NCI-H187 treated with DMSO at 0.1 percent for 48 hours (cell line): ENCODE data around the gene SLC35A1.
"Not testable (repeated sequence)": the region's sequence is repeated elsewhere in the genome, so short reads cannot be mapped to it uniquely, and the experiment has no call there.

Experiments used
- DNase-seq: peaks from one replicate; lab custom pipeline; 2025; lab: John Stamatoyannopoulos, UW

The SLC35A1 gene, protein sequence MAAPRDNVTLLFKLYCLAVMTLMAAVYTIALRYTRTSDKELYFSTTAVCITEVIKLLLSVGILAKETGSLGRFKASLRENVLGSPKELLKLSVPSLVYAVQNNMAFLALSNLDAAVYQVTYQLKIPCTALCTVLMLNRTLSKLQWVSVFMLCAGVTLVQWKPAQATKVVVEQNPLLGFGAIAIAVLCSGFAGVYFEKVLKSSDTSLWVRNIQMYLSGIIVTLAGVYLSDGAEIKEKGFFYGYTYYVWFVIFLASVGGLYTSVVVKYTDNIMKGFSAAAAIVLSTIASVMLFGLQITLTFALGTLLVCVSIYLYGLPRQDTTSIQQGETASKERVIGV

GRCh38 chr6:87472525-87473418 is at the start of gene SLC35A1:
SLC35A1 (plus strand) TSS chr6:87472974; CDS start chr6:87473004, 30 bp downstream.
- peak; percentile 49 for DNase-seq

DNA sequence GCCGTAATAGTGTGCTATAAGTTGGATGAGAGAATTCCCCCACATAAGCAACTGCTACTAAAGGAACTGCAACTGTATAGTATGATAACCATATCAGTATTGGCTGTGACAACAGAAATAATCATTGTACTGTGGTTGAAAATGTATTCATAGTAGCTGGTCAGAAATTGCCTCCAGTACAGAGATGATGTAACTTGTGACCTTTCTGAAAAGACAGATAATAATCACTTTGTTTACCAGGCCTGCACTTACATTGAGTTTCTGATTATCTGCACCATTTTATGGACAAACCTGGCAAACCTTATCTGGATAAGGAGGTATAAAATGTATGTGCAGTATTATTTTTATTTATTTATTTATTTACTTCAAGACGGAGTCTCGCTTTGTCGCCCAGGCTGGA is 46.0 kb upstream of the SLC35A1 start:
- DNase-seq = no peak

DNA sequence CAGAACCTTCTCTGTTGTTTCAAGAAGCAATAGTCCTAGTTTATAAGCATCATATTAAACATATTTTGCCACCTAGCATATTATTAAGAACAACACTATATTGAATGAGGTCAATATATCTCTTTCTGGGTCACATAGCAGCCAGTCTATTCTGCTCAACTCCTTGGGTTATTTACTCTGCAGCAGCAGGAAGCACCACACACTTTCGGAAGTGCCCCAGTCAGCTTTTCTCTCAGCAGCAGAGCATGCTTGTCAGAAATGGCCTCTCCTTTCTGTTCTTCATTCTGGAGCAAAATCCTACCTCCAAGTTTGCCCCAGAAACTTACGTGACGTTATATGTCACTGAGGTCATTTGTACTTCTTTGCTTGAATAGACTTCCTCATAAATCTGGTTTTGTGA is 42.3 kb upstream of the SLC35A1 start:
- DNase-seq = no peak

DNA sequence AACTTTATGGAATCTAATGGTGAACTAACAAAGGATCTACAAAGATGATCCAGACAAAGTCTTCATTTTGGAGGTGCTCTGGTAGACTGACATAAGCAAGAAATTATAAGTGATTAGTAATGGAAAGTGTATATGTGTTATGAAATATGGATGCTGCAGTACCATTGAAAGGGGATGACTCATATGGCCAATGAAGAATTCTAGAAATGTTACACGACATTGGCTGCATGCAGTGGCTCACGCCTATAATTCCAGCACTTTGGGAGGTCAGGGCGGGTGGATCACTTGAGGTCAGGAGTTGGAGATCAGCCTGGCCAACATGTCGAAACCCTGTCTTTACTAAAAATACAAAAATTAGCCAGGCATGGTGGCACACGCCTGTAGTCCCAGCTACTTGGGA is 41.5 kb upstream of the SLC35A1 start:
- DNase-seq = no peak

- DNase-seq = no peak
These were observed 36.3 kb upstream of the SLC35A1 start for GRCh38 chr6:87436435-87436834.

GRCh38 chr6:87441711-87442110 is 31.1 kb upstream of the SLC35A1 start:
- no peak for DNase-seq

- no peak for DNase-seq
These were observed 28.4 kb upstream of the SLC35A1 start for GRCh38 chr6:87444362-87444761.

DNA sequence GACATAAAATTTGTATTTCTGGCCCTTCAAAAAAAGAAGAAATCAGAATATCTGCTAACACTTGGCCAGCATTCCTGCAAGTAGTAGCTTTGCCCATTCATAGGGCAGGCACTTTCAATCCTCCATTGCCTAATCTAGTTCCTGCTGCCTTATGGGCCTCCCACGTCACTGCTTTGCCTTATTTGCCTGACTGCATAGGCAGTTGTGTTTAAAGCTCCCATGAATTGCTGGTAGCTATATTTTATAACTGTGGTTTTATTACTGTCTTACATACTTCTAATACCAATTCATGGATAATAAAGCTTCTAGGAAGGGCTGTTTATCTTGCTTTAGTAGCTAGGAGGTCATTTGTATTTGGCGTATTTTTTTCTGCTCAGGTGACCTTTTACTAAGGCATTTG is 7.7 kb upstream of the SLC35A1 start:
- no peak for DNase-seq

GRCh38 chr6:87473419-87473903 is 687 bp downstream of the SLC35A1 start:
- DNase-seq = no peak

GRCh38 chr6:87481931-87482330 is 9.2 kb downstream of the SLC35A1 start:
- DNase-seq = no peak

GRCh38 chr6:87482366-87482765 is 9.6 kb downstream of the SLC35A1 start:
- DNase-seq = no peak

- DNase-seq = no peak
These were observed 11.2 kb downstream of the SLC35A1 start for GRCh38 chr6:87483929-87484328.

- no peak for DNase-seq
These were observed 11.7 kb downstream of the SLC35A1 start for GRCh38 chr6:87484491-87484890.

DNA sequence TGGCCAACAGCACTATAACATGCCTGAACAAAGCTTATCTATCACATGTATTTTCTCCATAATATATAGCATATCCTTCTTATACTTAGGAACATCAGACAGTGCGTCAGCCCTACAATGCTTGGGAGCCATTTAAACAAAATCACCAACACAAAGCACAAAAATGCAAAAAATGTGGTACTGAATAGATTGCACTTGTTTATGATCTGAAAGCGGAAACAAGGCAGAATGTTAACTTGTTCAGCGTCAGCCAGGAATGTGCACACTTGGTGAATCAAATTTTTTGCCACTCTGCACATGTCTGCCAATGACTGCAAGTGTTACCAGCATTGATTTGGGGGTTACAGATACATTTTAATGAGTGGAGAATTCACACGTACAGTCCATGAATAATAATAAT is 14.8 kb downstream of the SLC35A1 start:
- DNase-seq = no peak

- DNase-seq = not testable (repeated sequence)
These were observed 16.6 kb downstream of the SLC35A1 start for GRCh38 chr6:87489326-87489725.

DNA sequence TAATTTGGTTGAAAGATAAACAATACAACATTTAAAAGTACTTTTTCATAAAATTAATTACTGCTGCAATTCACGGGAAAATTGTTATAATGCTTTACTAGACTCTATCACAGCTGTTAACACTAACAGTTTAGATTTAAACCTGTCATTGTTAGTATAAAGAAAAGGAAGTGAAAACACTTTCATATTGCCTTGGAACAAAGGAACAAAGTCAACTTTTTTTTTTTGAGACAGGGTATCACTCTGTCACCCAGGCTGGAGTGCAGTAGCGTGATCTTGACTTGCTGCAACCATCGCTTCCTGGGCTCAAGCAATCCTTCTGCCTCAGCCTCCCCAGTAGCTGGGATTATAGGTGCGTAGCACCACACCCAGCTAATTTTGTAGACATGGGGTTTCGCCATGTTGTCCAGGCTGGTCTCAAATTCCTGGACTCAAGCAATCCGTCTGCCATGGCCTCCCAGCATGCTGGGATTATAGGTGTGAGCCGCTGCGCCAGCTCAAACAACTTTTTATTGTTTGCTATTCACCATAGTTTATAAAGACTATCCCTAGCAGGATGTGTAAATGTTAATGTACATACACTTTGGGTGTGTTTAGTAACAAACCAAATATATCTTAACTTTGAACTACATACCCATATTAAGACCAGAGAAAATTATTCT is 22.1 kb downstream of the SLC35A1 start:
- no peak for DNase-seq

DNA sequence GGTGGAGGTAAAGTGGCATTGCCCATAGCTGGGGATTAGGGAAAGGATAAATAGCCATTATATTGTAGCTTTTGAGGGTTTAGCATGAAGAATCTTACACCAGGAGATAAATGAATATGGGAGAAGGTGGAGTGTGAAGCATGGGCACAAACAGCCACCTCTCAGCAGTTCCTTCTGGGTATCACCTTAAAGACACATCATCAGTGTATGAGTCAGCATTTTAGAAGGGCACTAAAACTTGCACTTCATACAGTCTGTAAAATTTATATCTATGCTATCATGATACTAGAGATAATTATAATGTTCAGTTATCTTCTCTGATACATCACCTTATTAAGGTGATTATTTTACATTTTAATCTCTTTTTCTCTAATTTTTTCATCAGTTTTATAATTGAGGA is 25.3 kb downstream of the SLC35A1 start:
- DNase-seq = no peak

- DNase-seq = no peak
These were observed 29.2 kb downstream of the SLC35A1 start for GRCh38 chr6:87501809-87502572.

DNA sequence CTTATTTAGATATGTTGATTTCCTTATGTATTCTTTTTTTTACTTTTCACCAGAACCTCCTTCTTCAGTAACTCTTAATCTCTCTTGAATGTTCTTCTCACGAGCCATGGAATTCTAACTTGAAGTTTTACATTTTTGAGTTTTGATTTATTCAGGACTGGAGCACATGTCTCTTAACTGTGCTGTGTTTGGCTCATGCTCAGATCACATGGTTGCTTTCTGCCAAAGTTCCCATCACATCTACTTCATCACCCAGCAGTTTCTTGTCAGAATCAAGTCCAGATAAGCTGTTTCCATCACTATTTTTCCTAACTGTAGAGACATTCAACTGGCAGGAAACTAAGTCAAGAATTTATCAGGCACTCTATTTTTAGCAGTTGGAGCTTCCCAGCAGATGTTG is 31.7 kb downstream of the SLC35A1 start:
- DNase-seq = no peak

GRCh38 chr6:87514831-87515230 is 42.1 kb downstream of the SLC35A1 start:
- DNase-seq = no peak

- no peak for DNase-seq
These were observed 45.7 kb downstream of the SLC35A1 start for GRCh38 chr6:87518453-87518852.

DNA sequence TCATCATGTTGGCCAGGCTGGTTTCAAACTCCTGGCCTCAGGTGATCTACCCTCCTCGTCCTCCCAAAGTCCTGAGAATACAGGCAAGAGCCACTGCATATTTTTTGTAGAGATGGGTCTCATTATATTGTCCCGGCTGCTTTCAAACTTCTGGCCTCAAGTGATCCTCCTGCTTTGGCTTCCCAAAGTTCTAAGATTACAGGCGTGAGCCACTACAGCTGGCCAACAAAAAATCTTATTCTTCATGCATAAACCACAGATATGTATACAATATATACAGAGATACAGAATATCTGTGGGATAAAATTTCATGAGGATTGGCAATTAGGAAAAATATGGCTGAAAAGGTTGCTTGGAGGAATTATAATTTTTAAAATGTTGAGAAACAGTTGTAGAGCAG is 49.9 kb downstream of the SLC35A1 start:
- no peak for DNase-seq
